Putamen (tissue), 1 donor: Measurements from ENCODE around the gene CENPM.

Experiments used
- DNase-seq: peaks from one replicate; pipeline ENCODE4 v3.0.0-alpha.2; 2016; ENCODE audit warnings: low spot score

Gene CENPM

DNA sequence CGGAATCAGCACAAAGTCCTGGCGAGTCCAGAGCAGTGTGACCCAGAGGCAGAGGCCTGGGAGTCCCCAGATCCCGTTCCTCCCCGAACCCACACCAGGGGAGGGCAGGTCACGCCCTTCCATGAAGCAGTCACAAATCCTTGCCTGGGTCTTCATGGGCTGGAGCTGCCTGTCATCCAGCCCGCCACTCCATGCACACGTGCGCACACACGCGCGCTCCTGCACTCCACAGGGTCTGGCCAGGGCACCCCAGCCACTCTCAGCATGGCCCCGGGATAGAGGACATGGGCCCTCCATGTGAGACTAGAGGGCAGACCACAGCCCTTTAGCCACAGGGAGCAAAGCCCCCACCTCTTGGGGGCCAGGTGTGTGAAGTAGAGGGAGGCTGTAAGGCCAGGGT, 14.6 kb downstream of the CENPM start:
- DNase-seq = no peak

DNA sequence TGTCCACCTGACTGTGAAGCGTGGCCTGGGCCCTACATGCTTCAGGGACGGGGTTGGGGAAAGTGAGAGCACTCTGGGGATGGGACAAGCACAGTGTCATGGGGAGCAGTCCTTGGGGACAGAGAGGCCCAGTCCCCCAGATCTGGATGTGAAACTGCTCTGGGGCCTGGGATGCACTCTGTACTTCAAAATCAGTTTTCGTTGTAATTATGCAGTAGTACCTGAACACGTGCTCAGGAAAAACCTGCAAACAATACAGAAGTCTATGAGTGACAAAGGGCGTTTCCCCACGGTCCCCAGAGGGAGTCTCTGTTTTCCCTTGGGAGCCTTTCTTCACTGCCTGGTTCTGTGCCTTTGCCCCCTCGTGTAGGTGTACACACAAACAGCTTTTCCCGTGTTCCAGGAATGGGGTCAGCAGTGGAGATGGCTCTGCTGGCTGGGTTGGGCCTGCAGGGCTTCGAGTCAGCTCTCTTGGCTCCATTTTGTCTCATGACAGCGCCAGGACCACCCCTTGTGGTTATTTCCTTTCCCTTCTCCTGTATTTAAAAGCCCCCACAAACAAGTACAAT, 15.2 kb downstream of the CENPM start:
- DNase-seq = no peak

DNA sequence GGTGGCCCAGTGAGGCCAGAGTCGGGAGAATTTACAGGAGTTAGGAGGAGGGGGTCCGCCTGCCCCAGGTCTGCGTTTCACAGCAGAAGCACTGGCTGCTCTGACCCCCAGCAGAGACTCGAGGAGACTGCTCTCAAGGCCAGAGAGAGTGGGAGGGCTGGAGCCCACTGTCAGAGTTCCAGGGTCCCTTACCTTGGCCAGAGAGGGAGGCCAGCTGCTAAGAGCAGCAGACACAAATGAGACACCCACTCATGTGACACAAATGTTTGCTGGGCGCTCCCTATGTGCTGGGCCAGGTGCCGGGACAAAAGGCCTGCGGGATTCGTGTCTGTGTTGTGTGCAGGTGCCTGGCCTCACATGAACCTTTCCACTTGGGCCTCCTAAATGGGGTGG, 17.5 kb downstream of the CENPM start:
- no peak for DNase-seq

DNA sequence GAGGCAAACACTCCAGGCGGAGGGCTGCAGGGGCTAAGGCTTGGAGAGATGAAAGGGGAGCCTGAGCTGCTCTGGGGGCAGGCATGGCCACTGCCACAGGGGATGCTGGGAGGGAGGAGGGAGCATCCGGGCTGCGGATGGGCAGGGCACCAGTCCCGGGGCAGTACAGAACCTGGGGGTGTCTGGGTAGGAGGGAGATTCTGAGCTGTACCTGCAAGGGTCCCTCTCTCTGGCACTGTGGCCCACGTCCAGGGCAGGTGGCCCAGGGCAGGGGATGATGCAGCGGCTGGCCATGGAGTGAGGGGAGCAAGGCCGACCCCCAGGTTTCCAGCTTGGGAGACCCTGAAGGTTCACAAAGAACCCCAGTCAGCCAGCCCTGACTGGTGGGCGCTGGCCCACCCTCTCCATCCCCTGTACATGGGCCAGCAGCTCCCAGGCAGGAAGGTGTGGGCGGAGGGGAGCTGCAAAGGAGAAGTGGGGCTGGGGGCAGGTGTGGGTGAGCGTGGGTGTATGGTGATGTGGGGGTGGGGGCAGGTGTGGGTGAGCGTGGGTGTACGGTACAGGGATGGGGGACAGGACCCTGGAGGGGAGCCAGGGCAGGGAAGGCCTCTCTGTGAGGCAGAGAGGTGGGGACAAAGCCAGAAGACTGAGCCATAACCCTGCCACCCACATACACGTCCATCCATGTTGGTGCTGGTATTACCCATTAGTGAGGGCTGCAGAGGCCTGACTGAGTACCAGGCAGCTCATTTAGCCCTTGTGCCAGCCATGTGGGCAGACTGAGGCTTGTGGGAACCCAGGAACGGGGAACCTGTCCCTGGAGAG, 18.1 kb downstream of the CENPM start:
- DNase-seq = no peak

- DNase-seq = no peak
Measured at GRCh38 chr22:41927813-41928212, 19.1 kb downstream of the CENPM start.

GRCh38 chr22:41925783-41926460, 21.0 kb downstream of the CENPM start:
- DNase-seq = no peak

DNA sequence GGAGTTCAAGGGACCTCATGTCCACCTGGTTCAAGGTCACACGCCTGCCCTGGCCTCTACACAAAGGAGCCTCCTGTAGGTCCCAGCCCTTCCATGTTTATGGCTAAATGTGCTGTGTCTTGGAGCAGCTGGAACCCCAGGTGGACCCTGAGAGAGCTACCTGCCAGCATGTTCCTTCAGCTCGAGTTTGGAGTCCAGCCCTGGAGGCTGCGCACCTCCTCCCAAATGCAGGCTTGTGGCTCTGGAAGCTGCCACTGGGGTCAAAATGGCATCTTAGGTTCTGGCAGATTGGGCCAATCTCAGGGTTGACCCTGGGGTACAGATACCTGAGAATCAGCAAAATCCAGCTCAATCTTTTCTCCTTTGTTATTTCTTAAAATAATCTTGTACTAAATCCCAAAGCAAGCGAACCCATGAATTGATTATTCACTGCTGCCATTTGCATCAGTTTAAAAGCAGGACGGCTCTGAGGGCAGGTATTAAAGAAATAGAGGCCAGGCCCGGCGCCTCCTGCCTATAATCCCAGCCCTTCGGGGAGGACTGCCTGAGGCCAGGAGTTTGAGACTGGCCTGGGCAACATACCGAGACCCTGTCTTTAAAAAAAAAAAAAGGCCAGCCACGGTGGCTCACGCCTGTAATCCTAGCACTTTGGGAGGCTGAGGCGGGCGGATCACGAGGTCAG, 23.2 kb downstream of the CENPM start:
- no peak for DNase-seq

- no peak for DNase-seq
Measured at GRCh38 chr22:41922940-41923594, 23.9 kb downstream of the CENPM start.

GRCh38 chr22:41922328-41922727, 24.6 kb downstream of the CENPM start:
- DNase-seq = no peak

- no peak for DNase-seq
Measured at GRCh38 chr22:41920271-41920976, 26.5 kb downstream of the CENPM start.

DNA sequence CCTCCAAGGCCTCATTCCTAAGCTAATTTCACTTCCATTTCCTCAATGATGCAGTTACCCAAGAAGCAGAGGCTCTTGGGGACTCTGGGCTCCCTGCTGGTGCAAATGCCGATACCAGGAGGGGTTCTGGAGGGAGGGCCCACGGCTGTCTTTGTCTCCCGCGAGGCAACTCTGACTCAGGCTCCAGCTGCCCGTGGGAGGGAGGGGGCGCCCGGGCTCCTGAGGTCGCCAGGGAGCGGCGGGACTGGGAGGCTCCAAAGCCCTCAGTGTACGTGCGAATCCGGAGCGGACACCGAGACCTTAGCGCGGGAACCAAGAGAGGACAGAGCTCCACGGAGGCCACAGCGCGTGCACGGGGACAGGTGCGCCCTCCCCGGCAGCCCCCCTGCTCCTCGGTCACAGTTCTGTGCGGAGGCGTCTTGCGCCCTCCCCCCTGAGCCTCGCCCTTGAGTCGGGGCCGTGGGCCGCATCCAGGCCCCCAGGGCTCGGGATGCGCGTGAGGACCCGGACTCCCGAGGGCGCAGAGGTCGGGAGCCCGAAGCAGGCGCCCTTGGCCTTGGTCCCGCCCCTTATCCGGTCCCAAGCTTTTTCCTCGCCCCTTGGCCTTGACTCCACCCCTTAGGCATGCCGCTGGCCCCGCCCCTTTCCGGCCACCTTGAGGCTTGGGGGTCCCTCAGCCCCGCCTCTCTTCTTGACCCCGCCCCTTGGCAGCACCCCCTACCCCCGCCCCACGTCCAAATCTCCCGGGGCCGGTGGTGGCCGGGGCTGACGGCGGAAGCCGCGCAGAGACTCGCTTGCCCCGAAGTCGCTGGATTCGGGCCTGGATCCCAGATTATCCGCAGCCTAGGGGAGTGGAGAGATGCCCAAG, 27.4 kb downstream of the CENPM start:
- no peak for DNase-seq

- DNase-seq = no peak
Measured at GRCh38 chr22:41917903-41918791, 28.8 kb downstream of the CENPM start.

DNA sequence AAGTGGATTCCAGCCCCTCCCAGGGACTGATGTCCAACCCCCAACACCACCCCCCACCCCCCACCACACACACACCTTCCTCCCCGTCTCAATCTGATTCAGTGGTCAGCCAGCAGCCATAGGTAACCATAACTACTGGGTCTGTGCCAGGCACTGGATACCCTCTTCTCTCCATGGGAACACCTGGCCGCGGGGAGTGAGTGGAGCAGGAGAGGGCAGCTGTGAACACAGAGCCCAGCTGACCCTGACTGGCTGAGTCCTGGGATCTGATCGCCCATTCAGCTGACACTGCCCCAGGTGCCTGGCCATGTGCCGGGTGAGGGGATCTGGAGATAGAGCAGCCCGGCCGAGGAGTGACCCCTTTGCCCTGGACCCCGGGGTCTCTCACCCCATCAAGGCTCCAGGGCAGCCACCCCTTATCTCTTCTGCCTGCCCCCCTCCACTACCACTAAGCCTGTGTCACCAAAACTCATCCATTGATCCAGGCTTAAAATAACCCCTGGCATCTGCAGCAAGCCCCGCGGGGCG, 29.5 kb downstream of the CENPM start:
- DNase-seq = no peak

DNA sequence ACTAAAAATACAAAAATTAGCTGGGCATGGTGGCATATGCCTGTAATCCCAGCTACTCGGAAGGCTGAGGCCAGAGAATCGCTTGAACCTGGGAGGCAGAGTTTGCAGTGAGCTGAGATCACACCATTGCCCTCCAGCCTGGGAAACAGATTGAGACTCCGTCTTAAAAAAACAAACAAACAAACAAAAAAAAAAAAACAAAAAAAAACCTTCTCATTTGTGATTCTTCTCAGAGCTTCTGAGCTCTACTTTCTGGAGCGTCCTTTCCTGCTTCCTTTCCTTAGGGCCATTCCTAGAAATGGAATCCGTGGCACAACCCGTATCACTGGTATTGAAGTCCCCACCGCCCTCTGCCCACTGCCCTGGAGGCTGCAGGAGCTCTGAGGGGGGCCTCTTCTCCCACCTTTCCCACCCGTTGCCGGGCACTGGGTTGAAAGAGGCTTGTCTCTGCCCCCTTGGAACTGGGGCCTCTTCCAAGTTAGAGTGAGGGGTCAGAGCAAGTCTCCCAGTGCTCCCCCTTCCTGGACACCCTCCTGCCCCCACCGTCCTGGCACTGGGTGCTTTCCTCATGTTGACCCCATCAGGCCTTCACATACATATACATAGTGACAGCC, 30.1 kb downstream of the CENPM start:
- DNase-seq = no peak

DNA sequence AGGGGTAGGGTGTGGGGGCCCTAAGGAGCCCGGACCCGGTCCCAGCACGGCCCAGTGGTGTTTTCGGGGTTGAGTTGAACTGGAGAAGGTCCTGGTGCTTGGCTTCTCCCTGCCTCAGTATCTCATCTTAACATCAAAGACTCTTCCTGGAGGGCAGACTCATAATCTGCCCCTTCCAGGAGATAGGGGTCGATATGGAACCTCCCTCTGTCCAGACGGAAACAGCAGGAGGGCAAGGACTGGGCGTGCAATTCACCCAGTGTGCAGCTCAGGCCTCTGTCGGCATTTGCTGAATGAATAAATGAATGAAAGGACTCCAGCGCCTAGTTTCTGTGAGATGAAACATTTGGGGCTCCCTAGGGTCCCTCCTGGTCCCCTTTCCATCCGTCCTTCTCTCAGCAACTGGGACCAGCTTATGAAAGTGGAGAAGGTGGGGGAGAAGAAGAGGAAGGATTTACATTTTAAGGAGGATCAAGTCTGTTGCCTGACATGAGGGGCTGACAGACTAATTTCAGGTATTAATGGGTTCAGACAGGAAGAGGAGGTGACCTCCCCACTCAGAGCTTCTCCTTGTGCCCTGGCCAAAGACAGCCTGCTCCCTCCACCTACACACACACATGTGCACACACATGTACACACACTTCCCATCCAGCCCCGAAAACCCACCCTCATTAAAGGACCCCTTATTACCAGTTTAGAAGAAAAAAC, 31.0 kb downstream of the CENPM start:
- DNase-seq = no peak

- DNase-seq = no peak
Measured at GRCh38 chr22:41915035-41915785, 31.7 kb downstream of the CENPM start, which contains the start of gene SHISA8. SHISA8 (minus strand) TSS chr22:41915074; CDS start chr22:41914667, 407 bp downstream.

GRCh38 chr22:41914611-41915034, 32.3 kb downstream of the CENPM start:
- no peak for DNase-seq
